ENCODE results near the gene SPSB1.

SPSB1 gene

DNA sequence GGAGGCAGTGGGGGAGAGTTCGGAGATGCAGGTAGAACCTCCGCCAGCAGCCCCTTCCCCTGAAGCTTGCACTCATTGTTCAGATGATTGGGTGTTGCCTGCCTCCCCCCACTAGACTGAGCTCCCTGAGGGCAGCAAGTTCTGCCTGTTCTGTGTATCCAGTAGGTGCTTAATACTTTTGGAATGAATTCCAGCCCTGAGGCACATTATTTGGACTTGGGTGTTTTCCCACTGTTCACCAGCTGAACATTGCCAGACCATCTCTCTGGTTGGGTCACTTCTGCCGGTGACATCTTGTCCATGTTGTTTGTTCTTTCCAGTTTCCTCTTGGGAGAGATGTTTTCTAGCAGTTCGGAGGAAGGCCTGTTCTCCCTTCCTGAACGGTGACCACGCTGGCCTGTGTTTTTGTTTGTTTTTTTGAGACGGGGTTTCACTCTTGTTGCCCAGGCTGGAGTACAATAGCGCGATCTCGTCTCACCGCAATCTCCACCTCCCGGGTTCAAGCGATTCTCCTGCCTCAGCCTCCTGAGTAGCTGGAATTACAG lies 48.7 kb downstream of the SPSB1 start:
- DNase-seq (ENCODE audit: low read depth in 2 of 2): no peak

GRCh38 chr1:9343269-9343668 lies 50.6 kb downstream of the SPSB1 start:
- no peak for DNase-seq (ENCODE audit: low read depth in 2 of 2)

GRCh38 chr1:9344426-9345200 lies 51.9 kb downstream of the SPSB1 start:
- DNase-seq (ENCODE audit: low read depth in 2 of 2): no peak

DNA sequence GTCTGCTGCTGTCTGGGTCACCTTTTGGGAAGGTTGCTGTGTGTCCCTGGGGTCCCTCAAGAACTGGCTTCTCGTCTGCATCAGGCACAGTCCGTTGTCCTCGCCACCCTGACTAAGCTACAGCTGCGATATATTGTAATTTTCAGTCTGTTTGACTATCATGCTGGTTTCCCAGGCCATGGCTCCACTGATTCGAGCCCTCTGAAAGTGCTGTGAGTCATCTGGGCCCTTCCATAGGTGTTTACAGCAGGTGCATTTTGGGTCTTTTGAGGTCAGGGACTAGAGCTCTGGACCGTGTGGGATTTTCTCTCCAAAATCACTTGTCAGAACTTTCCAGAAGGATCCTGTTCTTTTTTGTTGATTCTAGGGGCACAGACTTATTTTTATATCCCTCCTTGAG lies 52.8 kb downstream of the SPSB1 start:
- no peak for DNase-seq (ENCODE audit: low read depth in 2 of 2)

DNA sequence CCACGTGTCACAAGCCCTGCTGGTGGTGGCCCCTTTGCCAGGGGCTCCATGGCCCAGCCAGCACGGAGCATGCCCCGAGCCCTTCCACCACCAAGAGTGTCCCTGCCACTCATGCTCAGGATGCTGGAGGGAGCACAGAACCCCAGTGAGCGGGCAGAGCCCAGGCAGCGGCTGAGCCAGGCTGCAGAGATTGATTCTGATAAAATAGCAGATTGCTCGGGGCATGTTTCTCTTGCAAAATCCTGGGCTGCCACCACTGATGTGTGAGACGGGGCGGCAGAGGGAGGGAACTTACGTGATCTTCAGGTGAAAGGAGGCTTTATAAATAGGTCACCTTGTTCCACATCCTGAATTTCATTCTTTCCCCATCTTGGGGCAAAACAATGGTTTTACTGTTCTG lies 53.2 kb downstream of the SPSB1 start:
- no peak for DNase-seq (ENCODE audit: low read depth in 2 of 2)

- DNase-seq (ENCODE audit: low read depth in 2 of 2): no peak
Observed at GRCh38 chr1:9346566-9346965, 53.9 kb downstream of the SPSB1 start.

DNA sequence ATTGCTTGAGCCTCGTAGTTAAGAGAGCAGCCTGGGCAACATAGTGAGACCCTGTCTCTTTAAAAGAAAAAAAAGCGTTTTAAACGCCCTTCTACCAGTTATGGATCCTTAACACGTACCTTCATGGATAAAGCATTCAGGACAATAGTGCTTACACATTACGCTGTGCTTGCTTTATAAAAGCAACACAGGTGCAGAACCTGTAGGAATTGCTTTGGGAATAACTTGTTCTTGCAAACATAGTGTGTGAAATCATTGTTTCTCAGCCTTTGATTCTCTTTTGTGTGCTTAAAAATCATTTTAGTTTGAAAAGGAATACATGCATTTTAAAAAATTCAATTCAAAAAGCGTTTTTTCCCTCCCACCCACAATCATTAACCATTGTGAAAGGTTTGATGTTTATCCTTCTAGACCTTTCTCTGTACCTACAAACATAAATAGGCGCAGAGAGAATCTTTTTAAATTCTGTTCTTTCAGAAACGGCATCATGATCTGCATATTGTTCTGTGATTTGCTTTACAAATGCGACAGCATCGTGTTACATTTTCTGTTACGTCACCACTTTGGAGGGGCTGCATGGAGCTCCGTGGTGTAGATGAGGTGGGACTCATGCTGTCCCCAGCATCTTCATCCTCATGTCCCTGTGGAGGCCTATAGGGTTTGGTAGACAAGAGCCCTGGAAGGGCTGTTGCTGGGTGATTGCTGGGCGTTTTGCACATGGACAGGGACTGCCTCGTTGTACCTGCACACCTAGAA lies 54.6 kb downstream of the SPSB1 start:
- no peak for DNase-seq (ENCODE audit: low read depth in 2 of 2)

DNA sequence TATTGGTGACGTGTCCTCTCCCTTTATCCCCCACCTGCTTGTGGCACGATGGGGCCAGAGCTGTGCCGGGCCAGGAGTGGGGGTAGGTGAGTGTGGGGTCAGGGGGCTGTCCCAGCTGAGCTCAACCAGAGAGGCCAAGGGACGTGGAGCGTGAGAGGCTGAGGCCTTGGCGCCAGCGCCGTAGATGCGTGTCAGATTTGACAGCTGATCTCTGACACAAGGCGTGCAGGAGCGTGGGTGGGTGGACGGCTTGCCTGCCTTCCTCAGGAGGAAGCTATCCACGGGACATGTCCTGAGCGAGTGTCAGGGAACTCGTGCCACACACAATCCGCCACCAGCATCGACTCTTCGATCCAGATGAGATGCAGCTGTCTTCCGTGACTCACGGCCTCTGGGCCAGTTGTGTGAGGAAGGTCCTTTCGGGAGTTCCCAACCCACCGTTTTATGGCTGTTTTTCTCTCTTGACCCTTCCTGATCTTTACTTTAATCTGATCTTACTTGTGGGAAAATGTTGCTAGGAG lies 56.7 kb downstream of the SPSB1 start:
- DNase-seq (ENCODE audit: low read depth in 2 of 2): no peak

GRCh38 chr1:9350013-9350908 lies 57.6 kb downstream of the SPSB1 start:
- DNase-seq (ENCODE audit: low read depth in 2 of 2): no peak

GRCh38 chr1:9350960-9351359 lies 58.3 kb downstream of the SPSB1 start:
- DNase-seq (ENCODE audit: low read depth in 2 of 2): no peak

GRCh38 chr1:9351654-9352271 lies 59.1 kb downstream of the SPSB1 start:
- DNase-seq (ENCODE audit: low read depth in 2 of 2): no peak

- DNase-seq (ENCODE audit: low read depth in 2 of 2): no peak
Observed at GRCh38 chr1:9352377-9353134, 59.9 kb downstream of the SPSB1 start.

- DNase-seq (ENCODE audit: low read depth in 2 of 2): no peak
Observed at GRCh38 chr1:9355503-9355902, 62.8 kb downstream of the SPSB1 start.

GRCh38 chr1:9356021-9356420 lies 63.3 kb downstream of the SPSB1 start:
- no peak for DNase-seq (ENCODE audit: low read depth in 2 of 2)

DNA sequence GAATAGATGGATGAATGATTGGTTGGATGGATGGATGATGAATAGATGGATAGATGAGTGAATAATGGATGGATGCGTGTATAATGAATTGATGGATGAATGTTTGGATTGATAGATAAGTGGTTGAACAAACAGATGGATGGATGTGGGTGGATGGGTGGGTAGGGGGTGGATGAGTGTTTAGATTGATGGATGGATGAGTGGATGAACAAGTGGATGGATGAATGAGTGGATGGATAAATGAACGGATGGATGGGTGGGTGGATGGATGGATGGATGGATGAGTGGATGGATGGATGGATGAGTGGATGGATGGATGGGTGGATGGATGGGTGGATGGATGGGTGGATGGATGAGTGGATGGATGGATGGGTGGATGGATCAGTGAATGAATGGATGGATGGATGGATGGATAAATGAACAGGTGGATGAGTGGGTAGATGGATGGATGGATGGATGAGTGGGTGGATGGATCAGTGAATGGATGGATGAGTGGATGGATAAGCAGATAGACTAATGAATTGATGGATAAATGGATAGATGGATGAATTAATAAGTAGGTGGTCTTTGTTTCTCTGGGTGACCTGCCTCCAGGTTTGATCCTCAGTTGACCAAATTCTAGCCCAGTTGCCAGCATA lies 64.3 kb downstream of the SPSB1 start:
- no peak for DNase-seq (ENCODE audit: low read depth in 2 of 2)

DNA sequence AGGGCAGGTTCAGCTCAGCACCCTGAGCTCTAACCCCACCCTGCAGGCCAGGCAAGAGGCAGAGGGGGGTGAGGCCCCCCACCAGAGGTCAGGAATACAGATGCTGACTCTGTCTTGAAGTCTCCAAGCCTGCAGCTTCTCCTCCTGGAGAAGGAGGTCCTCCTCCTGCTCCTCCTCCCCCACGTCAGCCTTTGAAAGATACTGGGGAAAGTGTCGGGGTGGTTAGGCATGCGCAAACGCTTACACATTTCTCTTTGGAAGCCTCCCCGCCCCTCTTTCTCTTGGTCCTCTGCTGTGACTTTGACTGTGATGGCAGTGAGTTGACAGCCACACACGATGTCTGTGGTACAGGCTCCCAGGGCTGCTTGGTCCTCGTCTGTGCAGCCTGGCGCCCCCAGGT lies 65.3 kb downstream of the SPSB1 start:
- no peak for DNase-seq (ENCODE audit: low read depth in 2 of 2)

DNA sequence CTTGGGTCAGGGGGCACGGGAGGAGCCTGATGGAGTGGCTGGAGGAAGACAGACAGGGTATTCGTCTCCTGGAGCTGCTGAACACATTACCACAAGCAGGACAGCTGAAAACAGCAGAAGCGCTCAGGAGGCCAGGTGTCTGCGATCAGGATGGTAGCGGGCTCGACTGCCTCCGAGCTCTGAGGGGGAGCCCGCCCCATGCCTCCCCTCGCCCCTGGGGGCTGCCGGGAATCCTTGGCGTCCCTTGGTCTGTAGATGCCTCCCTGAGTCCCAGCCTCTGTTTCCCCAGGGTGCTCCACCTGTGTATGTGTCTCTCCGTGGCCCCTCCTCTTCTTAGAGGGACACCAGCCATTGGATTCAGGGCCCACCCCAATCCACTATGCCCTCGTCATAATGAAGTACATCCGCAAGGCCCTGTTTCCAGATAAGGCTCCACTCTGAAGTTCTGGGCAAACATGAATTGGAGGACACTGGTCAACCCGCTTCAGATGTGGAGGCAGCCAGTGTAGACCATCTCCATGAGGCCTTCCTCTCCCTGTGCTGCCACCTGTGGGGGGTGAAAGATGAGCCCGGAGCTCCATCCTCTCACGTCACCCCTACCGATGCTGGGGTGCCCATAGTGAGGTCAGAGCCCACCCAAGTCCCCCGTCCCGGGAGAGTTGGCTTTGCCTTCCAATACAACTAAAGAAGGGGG lies 67.8 kb downstream of the SPSB1 start:
- DNase-seq (ENCODE audit: low read depth in 2 of 2): no peak

GRCh38 chr1:9361630-9362260 lies 69.1 kb downstream of the SPSB1 start:
- no peak for DNase-seq (ENCODE audit: low read depth in 2 of 2)

DNA sequence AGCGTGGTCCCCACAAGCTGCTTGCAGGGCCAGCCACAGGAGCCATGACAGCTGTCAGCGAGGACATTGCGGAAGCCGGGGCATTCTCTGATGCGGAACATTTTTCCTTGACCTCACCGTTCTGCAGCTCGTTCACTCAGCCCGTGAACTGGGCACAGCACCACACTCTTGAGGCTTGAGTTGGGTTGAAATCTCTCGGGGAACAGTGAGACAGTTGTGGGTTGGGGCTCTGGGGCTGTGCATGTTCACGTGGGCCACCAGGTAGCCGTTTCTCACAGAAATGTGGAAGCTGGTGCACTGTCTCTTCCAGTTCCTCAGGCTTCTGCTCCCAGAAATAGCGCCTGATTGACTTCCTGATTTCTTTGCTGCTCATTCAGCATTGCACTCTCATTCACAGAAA lies 69.8 kb downstream of the SPSB1 start:
- no peak for DNase-seq (ENCODE audit: low read depth in 2 of 2)

All from stimulated activated CD4-positive, alpha-beta T cell treated with anti-CD3 and anti-CD28 coated beads, Interleukin-1b, Interleukin-23, amount 100 ng/mL, for 4 hours (primary cell).